Esophagus (tissue), 2 donors: Measurements from ENCODE around the gene GPRC5B. TPM values are rescaled to one million over a fixed set of nuclear protein-coding genes. Genes with fewer than 3 reads are reported as not detected.

Experiments
- H3K27ac ChIP-seq, 2 donors: one replicate each; pipeline ENCODE4 v1.5.1; 2013; ENCODE audit warnings: low read depth in 2 of 2, mild to moderate bottlenecking in 2 of 2, inconsistent platforms in 1 of 2, low read length in 1 of 2, moderate library complexity in 1 of 2
- H3K27me3 ChIP-seq, 2 donors: one replicate each; pipeline ENCODE4 v1.6.1; 2013; ENCODE audit warnings: low read length in 2 of 2, control low read depth in 1 of 2, mild to moderate bottlenecking in 1 of 2; ENCODE audit not compliant: insufficient read depth in 2 of 2, control insufficient read depth in 1 of 2
- H3K36me3 ChIP-seq, 2 donors: one replicate each; pipeline ENCODE4 v1.6.1; 2013; ENCODE audit warnings: low read length in 1 of 2; ENCODE audit not compliant: control insufficient read depth in 2 of 2, insufficient read depth in 2 of 2
- H3K4me1 ChIP-seq, 2 donors: one replicate each; pipeline ENCODE4 v1.6.1; 2013; ENCODE audit warnings: low read length in 1 of 2; ENCODE audit not compliant: control insufficient read depth in 2 of 2, insufficient read depth in 2 of 2
- H3K4me3 ChIP-seq, 2 donors: one replicate each; pipeline ENCODE4 v1.5.1; 2013; ENCODE audit warnings: low read length in 2 of 2, mild to moderate bottlenecking in 2 of 2, low read depth in 1 of 2, moderate library complexity in 1 of 2
- H3K9me3 ChIP-seq, 2 donors: one replicate each; pipeline ENCODE4 v1.6.1; 2013; ENCODE audit warnings: mild to moderate bottlenecking in 2 of 2, low read depth in 1 of 2, low read length in 1 of 2, moderate library complexity in 1 of 2; ENCODE audit not compliant: control insufficient read depth in 2 of 2, insufficient read depth in 1 of 2
- WGBS, 2 donors: extraction: QIAGEN DNeasy Blood & Tissue Kit; methylation state at CpG; one replicate each; pipeline ENCODE4 v1.1.7; 2013; 5-methylcytosine and 5-hydroxymethylcytosine counted together
- polyA plus RNA-seq, 2 donors: library from polyadenylated mRNA; stranded (reverse); fragments of 200-250 nt; gene quantifications; one replicate each; pipeline ENCODE4 v1.2.3, GENCODE V29; 2013
- donor health status: healthy with polysubstance abuse.
- donor health status: Bipolar disorder and iron deficiency.

The GPRC5B gene
- polyA plus RNA-seq, 2 donors: 3.6 to 4.2 TPM

DNA sequence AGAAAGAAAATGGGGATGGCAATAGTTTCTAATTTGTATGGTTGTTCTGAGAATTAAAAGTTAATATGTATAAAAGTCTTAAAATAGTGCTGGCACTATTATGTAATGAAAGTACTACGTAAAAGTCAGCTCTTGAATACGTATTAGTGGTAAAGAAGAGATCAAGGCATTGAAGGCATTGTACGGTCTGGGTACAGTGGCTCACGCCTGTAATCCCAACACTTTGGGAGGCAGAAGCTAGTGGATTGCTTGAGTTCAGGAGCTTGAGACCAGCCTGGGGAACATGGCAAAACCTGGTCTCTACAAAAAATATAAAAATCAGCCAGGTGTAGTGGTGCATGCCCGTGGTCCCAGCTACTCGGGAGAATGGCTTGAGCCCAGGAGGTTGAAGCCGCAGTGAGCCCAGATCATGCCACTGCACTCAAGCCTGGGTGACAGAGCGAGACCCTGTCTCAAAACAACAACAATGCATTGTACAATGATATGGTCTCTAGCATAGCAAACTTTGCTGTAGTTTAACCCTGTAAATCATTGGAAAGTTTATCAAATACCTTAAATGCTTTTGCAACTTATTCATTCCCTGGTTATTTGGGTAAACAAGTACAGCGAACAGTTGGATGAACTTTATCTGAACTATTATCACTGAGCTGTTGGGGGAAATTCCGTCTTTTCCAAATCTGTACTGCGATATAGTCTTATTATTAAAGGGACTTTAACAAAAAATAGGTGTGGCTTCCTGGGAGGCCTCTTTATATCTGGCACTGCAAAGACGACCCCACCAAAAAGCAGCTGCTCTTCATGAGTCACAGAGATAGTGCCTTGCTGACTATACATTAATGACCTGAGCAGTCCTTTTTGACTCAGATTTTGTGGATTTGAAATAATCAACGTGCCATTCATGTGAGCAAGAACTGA lies 73.6 kb downstream of the GPRC5B start:
- peaks cover 0 to under 1% of the 10 kb centered on the region in 2 donors for H3K4me1 ChIP-seq
- 61 to 71% methylated on average over 13 of the region's 13 CpGs for WGBS, 2 donors
- H3K9me3 ChIP-seq: peaks cover 0 to 3% of the 10 kb centered on the region in 2 donors
- H3K27ac ChIP-seq: no peak overlapping the region
- H3K4me3 ChIP-seq: no peak overlapping the region
- no peaks in the 10 kb centered on the region for H3K36me3 ChIP-seq
- no peaks in the 10 kb centered on the region for H3K27me3 ChIP-seq

DNA sequence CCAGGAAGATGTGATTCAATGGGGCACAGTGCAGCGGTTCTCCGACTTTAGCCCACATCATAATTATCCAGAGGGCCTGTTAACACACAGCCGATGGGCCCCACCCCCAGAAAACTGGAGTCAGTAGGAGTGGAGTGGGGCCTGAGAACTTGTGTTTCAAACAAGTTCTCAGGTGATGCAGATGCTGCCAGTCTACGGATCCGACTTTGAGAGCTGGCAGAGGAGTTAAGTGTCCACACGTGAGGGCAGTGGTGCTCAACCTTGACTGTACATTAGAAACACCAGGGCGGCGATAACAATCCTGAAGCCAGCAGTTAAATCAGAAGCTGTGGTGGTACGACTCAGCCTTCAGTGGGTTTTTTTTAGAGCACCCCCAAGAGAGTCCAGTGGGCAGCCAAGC lies 75.0 kb downstream of the GPRC5B start:
- Histone ChIP-seq H3K27ac (no peak overlapping the region), H3K9me3 (peaks cover 0 to 3% of the 10 kb centered on the region in 2 donors), H3K4me1 (peaks cover 0 to 2% of the 10 kb centered on the region in 2 donors), H3K4me3 (no peak overlapping the region), H3K27me3 (no peaks in the 10 kb centered on the region), H3K36me3 (no peaks in the 10 kb centered on the region)
- WGBS, 2 donors: 93 to 96% methylated on average over 9 of the region's 9 CpGs

DNA sequence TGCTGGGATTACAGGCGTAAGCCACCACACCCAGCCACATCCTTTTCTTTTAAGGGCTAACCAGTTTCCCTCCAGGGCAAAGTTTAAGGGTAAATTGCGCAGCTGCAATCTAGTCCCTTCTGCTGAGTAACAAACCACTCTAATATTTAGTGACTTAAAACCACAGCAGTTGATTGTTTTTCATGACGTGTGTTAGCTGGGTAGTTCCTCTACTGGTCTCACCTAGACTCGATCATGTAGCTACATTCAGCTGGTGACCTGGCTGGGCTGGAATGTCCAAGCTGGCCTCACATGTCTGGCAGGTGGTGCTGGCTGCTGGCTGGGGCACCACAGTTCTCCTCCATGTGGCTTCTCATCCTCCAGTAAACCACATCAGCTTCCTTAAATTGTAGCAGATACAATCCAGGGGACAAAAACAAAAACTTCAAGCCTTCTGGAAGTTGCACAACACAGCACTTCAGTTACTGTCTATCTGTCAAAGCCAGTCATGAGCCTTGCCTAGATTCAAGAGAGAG lies 75.5 kb downstream of the GPRC5B start:
- H3K27me3 ChIP-seq: no peaks in the 10 kb centered on the region
- H3K4me1 ChIP-seq: peaks cover 0 to 2% of the 10 kb centered on the region in 2 donors
- no peak overlapping the region for H3K4me3 ChIP-seq
- WGBS, 2 donors: 62 to 74% methylated on average over 4 of the region's 4 CpGs
- H3K9me3 ChIP-seq: peaks cover 0 to 3% of the 10 kb centered on the region in 2 donors
- H3K27ac ChIP-seq: no peak overlapping the region
- no peaks in the 10 kb centered on the region for H3K36me3 ChIP-seq

DNA sequence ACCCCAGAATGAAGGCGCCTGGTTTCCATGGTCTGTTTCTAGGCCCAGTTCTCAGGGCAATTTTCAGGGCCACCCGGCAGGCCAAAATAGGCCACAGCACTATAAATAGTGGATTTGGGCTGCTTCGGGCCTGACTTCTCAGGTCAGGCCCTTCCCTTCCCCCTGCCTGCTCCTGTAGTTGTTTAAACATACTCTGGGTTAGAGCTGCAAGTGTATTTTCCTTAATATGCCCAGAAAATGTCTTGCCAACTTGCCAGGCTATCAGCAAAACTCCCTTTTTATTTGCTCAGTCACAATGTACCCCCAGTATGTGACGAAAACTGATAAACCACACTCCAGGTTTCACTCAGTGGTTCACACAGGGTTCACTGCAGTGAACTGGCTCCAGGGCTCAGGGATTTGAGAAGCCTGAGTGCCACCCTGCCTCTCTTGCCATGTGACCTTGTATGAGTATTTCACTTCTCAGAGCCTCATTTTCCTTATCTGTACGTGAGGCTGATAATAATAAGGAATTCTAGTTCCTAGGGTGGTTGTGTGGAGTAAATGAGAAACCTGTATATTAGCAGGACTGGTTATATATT lies 76.5 kb downstream of the GPRC5B start:
- Histone ChIP-seq H3K4me1 (peaks cover 0 to 2% of the 10 kb centered on the region in 2 donors), H3K27ac (no peak overlapping the region), H3K9me3 (peaks cover 0 to 3% of the 10 kb centered on the region in 2 donors), H3K4me3 (no peak overlapping the region), H3K36me3 (no peaks in the 10 kb centered on the region), H3K27me3 (no peaks in the 10 kb centered on the region)
- 50 to 72% methylated on average over 5 of the region's 5 CpGs for WGBS, 2 donors

Other genes starting within 250 kb of the GPRC5B start
- gene KNOP1, start 166.6 kb downstream of the GPRC5B start, polyA plus RNA-seq: 10 to 100 TPM; 12.8 to 14.3 TPM
- gene IQCK, start 166.6 kb downstream of the GPRC5B start, polyA plus RNA-seq: 1 to 10 TPM; 4.5 to 5.3 TPM
- gene GPR139, start 189.0 kb upstream of the GPRC5B start, polyA plus RNA-seq: not detected